Activated effector memory CD4-positive, alpha-beta T cell treated with Interleukin-2 at 50 U/mL for 16 hours (primary cell): ENCODE data around the gene LRRFIP2.

ENCODE experiments used
- DNase-seq: peaks from one replicate; pipeline ENCODE4 v3.0.0-alpha.2; 2020

LRRFIP2 gene

GRCh38 chr3:37014620-37015019 lies 159.8 kb downstream of the LRRFIP2 start:
- DNase-seq, result no peak
